GM21381 (cell line): ENCODE results near the gene SCLT1.

Experiments used
- ATAC-seq: cut with Tn5 transposase; IDR thresholded peaks from one replicate; pipeline ENCODE4 v1.9.1; 2021; ENCODE audit warnings: mild to moderate bottlenecking, moderate library complexity; ENCODE audit not compliant: unreplicated experiment

The SCLT1 gene

DNA sequence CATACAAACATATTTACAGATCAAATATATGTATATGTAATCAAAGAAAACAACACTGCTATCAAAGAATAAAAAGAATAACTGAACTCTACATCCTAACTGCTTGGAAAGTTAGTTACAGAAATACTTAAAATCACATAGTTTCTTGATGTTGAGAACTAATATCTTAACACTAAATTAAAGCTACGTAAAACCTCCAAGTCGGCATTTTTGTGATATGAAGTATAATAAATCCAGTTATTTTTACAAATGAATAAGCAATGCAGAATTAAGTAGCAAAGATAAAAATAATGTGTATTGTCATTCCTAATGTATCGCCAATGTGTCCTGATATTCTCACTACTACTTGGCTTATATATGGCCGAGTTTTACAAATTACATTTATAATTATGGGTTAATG is 215.4 kb downstream of the SCLT1 start:
- no peak for ATAC-seq

DNA sequence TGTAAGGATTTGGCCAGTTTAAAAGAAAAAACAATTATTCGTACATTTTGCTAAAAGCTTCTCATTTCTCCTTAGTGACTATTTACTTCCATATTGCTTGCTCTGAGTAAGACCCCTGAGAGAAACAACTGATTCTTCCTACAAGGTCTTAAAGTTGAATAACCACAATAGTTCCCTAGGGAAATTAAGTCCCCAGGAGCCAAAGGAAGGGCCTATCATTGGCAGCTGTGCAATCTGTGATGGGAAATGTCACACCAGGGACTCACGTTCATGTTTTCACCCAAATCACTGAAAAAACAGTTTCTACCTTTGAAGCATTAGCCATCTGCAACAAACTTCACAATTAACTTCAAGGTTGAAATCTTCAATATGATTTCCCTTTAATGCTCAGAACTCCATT is 217.1 kb downstream of the SCLT1 start:
- ATAC-seq, result no peak

DNA sequence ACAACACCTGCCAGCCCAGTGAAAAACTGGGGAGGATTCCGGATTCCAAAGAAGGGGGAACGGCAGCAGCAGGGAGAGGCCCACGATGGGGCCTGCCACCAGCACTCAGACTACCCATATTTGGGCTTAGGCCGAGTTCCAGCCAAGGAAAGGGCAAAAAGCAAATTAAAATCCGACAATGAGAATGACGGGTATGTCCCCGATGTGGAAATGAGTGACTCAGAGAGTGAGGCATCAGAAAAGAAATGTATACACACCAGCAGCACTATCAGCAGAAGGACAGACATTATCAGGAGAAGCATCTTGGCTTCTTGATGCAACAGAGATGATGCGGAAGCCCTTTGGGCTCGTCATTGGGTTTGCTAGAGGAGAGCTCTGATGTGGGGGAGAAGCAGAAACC is 221.4 kb downstream of the SCLT1 start:
- no peak for ATAC-seq

DNA sequence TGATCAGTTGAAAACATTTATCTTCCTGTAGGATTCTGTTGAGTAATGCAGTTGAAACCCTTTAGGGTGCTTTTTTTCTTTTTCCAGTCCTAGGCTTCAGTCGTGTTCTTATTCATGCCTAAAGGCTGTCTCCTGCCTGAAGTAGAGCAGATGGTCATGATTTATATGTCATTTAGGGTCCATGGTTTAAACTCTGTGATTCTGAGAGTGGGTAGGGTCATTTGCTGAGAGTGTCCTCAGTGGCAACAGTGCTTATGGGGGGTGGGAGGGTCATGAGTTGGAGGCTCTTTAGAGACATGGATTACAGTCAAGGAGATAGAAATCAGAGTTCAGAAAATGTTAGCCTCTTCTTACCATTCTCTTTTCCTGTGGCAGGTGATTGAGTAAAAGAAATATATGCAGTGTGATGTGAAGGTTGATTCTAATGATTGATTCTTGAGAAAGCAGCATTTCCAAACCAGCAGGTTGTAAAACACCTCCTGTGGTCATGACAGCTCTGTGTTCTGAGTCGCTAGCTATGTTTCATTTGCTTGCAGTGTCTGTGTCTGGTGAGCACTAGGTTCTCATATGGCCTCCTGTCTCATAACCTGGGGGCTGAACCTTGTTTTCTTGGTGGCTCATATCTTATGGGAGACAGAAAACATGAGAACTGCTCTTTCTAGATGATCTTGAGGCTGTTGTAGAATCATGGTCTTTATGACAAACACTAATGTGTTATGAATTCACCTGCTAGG is 223.4 kb downstream of the SCLT1 start:
- ATAC-seq, result no peak

DNA sequence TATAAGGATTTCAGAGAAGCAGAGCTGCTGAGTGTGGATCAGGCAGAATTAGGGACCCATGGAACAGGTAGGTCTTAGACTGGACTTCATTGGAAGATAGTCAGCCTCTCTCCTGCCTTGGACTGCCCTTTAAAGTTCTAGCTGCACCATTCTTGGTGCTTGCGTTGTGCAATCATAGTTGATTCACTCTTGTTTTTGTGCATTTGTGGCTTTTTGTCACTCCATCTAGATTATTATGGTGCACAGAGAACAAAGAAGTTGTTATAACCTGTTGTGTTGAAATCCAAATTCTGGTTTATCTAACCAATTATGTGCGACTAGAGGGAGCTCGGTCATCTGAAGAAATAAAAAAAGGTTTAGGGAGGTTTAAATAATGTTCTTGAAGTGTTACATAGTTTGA is 224.6 kb downstream of the SCLT1 start:
- no peak for ATAC-seq

DNA sequence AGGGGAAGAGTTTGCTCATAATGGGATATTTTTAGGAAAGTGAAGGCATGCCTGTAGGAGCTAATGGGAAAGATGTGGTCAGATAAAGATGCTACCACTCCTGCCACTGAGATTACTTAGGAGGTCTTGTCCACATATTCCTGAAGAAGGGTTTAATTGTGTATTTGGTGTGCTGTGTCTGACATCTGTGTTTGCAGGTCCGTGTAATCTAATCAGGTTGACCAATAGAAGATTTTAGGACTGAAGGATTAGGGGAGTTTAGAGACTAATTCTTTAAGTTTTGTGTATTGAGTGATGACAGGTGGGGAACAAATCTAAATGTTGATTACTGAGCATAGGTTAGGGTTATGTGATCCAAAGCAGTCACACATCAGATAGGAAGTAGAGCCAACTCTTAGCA is 226.6 kb downstream of the SCLT1 start:
- ATAC-seq, result no peak

DNA sequence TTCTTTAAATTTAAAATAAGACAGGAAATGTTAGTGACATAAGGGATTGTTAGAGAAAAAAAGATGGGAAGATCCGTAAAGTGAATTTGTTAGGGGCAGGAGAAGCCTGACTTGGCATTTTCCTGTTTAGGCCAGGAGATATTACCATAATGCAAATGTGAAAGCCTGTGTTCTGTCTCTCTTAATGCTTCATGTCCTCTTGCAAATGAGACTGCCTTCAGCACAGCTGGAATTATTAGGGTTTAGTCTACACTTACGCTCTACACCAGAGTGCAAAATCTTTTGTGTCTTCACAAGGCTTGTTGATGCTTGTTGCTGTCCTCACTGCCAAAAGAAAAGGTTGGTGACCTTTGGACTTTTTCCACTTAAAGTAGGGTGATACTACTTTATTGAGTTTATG is 227.1 kb downstream of the SCLT1 start:
- ATAC-seq, result no peak

DNA sequence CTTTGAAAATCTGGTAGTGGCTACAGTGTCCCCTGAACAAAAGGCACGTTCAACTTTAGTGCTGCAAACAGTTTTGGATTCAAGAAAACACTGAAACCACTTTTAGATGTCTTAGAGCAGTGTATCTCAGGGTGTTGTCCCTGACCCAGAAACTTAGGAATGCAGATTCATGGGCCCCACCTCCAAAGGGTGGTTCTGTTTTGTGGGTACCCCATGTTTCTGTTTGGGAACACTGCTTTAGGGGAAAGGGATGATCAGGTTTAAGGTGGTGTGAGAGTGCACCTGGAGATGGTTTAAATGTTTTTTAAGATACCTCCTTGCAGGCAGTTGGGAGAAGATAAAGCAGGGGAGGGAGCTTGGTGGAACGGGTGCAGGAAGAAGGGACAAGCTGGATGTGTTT is 228.2 kb downstream of the SCLT1 start:
- ATAC-seq, result no peak

DNA sequence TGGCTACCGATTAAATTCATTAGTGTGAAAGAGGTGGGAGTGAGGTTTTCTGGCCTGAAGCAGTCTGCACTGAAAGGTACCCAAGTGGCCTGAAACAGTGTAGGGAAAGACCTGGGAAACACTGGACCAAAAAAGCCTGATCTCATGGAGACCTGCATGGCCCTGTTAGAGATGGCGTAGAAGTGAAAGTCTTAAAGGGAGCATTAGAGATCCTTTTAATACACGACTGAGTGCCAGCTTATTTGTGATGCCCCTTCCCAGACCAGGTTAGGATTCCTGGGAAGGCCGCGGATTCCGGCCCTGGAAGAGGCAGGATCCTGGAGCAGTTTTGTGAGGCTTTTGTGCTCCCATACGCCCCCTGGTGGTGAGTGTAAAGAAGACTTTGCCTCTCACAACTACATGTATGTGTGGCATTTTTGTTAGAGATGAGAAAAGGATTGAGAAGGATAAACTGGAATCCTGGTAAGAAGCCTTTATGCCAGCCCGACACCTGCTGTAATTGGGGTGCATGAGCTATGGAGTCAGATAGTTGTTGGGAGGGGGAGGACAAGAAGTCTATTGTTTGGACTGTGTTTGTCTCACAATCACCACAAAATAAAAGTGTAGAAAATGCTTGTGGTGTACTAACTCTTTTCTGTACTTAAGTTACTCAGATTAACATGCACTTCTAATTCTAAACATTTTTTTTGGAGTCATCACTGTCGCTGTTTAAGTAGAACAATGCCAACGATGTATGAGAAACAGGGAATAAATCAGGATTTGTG is 229.8 kb downstream of the SCLT1 start:
- peak; percentile 37 for ATAC-seq

DNA sequence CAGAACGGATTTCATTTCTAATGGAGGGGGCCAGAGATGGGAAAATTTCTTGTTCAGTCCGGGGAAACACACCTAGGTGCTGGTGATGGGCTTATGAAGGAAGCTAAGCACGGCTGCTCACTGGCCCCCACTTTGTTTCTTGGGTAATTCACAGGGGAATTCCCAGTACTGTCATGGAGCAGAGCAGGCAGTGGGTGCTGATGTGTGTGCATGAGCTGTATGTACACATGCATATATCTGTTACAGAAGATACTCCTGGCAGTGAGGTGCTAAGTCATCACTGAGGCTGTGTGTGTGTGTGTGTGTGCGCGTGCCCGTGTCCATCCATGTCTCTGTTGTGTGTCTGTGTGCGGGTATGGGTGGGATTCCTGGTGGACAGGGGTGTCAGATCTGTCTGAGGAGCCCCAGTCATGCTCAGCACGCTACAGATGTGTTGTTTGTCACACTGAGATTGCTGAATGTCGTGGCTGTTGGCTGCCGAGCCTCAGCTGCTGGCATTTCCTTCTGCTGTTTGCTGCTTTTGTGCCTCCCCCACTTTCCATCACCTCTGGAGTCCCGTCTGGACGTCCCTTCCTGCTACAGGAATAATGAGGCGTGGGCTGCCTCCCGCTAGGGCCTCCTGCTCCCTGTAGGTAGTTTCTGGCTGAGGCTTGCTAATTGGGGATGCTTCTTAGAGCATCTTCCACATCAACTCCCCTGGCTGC is 230.6 kb downstream of the SCLT1 start:
- ATAC-seq, result peak; percentile 54

DNA sequence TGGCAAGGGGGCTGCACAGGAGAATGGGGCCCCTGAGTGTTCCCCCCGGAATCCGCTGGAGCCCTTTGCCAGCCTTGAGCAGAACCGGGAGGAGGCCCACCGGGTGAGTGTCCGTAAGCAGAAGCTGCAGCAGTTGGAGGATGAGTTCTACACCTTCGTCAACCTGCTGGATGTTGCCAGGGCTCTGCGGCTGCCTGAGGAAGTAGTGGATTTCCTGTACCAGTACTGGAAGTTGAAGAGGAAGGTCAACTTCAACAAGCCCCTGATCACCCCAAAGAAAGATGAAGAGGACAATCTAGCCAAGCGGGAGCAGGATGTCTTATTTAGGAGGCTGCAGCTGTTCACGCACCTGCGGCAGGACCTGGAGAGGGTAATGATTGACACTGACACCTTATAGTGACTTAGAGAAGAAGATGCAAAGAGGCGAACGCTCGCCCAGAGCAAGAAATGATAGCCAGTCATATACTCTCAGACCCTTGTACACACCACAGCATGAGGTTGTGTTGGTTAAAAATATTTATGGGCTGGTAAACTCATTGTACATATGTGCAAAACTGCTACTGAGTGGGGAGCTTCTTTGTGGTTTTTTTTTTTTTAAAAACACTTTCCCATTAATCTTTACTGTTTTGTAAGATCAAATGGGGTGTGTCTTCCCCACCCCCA is 231.4 kb downstream of the SCLT1 start:
- ATAC-seq, result no peak

DNA sequence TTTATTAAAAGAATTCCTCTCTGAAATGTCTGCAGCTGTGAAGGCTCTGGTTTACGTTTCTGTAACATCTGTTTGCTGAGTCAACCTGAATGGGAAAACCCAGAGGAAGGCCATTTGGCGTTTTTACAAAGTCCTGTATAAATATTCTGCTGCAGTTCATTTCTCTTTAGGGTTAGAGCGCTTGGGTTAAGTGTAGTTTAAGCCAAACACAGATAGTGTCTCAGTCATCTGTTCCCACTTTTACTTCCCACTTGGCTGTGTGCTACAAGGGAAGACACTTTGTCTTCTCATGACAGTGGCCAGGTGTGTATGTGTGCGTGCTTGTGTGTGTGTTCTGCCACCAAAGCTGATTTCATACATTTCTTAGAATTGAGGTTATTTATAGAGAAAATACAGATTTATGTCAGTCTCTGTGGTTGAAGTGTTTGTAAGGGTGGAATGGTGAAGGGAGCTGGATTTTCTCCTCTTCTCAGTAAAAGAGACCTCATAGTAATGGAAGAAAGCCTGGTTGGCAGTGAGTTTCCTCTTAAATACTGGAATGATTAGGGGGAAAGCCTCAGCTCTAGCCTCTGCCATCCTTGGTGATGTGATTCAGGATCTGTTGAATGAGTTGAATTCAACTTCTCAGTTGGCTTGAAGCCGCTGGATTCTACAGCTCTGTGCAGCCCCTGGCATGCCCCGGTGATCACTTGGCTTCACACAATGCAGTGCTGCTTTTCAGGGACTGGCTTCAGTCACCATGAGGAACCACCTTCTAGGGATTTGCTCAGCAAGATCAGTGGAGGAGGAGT is 233.3 kb downstream of the SCLT1 start:
- ATAC-seq, result no peak

DNA sequence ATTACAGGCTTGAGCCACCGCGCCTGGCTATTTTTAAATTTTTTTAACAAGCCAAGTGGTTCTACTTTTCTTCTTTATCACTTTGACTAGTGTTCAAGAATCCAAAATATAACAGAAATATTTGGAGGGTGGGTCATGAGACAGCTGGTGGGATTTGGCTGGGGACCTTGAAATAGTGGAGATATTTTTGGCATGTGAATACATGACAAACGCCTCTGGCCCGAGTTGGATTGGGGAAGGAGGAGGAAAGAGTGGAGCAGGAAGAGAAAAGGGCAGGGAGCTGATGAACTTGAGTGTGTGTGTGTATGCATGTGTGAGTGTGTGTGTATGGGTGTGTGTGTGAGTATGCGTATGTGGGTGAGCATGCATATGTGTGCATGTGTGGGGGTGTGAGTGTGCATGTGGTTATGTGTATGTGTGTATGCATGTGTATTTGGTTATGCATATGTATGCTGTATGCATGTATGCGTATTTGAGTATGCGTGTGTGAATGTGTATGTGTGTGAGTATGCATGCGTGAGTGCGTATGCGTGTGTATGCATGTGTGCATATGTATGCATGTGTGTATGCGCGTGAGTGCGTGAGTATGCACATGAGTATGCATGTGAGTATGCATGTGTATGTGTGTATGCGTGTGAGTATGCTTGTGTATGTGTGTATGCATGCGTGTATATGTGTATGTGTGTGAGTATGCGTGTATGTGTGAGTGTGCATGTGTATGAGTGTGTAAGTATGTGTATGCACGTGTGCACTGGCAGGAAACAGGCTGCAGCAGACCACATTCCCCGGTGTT is 234.3 kb downstream of the SCLT1 start:
- ATAC-seq, result no peak

DNA sequence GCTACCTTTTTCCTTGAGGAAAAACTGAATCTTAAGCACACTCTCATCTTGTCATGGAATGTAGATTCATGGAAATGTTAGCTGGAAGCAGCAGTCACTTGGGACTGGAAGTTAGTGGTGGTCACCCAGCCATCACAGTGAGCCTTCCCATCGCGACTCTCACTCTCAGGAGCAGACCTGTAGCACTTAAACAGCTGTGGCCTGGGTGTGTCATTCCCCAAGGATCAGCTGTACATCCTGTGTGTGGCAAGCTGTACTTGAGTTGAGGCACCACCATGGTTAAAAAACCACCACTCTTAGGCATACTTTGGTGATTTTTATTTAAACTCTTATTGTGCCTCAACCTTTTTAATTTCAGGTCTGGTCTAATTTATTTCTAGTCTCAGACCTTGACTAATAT is 237.1 kb downstream of the SCLT1 start:
- no peak for ATAC-seq

DNA sequence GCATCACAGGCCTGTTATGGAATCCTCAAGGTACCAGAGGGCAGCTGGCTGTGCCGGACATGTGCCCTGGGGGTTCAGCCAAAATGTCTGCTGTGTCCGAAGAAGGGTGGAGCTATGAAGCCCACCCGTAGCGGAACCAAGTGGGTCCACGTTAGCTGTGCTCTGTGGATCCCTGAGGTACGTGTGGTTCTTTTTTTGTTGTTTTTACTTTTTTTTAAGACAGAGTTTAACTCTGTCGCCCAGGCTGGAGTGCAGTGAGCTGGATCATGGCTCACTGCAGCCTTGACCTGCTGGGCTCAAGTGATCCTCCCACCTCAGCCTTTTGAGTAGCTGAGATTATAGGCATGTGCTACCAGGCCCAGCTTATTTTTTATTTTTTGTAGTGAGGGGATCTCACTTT is 237.7 kb downstream of the SCLT1 start:
- ATAC-seq, result no peak

DNA sequence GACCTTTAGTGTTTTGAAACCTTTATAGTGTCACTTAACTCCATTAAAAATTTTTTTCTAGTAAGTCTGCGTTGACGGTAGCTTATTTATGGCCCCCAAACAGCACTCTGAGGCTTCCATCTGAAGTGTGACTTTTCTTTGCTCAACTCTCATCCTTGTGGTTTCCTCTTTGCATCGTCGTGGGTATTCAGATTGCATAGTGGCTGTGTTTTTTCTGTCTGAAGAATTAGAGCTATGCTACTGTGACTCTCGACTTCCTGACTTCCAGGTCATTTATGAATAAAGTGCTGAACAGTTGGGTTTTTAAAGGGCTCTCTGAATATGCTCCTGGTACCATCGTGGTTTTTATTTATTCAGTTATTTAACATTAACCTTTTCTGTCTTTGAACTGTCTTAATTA is 238.9 kb downstream of the SCLT1 start:
- ATAC-seq, result peak; percentile 92

DNA sequence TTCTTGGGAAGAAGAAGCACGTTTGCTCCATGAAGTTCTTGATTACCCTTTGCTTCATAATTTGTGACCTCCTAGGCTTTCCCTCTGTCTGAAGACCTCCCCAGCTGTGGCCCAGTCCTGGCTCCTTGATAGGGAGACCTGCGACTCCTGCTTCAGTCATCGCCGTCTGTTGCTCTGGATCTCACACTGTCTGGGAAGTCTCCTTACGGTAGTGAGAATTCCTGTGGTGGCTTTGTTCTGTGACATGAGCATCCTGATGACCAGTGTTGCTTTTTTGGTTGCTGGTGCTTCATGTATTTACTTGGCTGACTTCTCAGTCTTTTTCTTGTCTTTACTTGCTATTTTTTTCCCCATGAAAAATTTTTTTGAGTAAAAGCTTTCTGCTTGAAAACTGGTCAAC is 239.6 kb downstream of the SCLT1 start:
- no peak for ATAC-seq

DNA sequence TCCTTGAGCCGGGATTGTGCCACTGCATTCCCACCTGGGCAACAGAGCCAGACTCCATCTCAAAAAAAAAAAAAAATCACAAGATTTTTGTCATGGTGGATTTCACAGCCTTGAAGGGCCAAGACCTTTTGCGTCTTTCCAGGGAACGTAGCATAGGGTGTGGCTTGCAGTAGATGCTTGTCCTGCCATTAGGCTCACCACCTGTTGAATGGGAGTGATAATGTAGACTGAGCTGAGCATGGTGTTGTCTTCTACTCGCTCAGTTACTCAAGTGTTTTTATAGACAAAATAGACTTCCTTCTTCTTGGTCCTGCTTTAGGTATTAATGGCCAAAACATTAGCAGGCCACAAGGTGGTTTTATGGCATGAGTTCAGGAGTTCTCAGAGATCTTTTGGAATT is 243.1 kb downstream of the SCLT1 start:
- ATAC-seq, result no peak

DNA sequence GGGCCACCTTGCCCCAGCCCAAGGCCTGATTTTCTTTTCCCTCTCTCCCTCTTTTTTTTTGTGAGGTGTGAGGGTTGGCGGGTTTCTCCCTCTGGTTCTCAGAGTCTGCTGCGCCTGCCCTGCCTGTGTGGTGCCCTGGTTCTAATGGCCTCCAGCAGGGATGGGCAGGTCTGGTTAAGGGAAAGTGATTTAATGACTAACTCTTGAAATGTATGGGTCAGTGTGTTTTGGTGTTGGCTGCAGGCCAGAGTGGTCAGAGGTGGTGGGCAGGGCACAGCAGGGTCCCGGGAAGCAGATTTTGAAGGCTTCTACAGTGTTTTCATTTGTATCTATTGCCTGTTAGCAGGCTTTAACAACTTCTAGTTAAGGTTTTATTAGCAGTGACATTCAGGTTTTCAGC is 244.9 kb downstream of the SCLT1 start:
- ATAC-seq, result no peak
